Activated T-cell treated with anti-CD3 and anti-CD28 coated beads, Interleukin-2, amount 50 U/mL, for 1 hour (primary cell): ENCODE data around the gene NPHS1.
"Not testable (repeated sequence)": the region's sequence is repeated elsewhere in the genome, so short reads cannot be mapped to it uniquely, and the experiment has no call there.

Experiments
- DNase-seq: peaks from one replicate; pipeline ENCODE4 v3.0.0-alpha.2; 2020

Gene NPHS1

GRCh38 chr19:35846038-35846668 lies 6.2 kb downstream of the NPHS1 start:
- DNase-seq, result peak; percentile 22

GRCh38 chr19:35845215-35846037 lies 6.9 kb downstream of the NPHS1 start:
- peak; percentile 22 for DNase-seq

- no peak for DNase-seq
Measured at GRCh38 chr19:35844482-35845214, 7.7 kb downstream of the NPHS1 start.

GRCh38 chr19:35843676-35844481 lies 8.4 kb downstream of the NPHS1 start:
- DNase-seq, result no peak

- no peak for DNase-seq
Measured at GRCh38 chr19:35842666-35843272, 9.5 kb downstream of the NPHS1 start.

GRCh38 chr19:35841961-35842595 lies 10.2 kb downstream of the NPHS1 start:
- DNase-seq, result no peak

- not testable (repeated sequence) for DNase-seq
Measured at GRCh38 chr19:35836096-35836495, 16.2 kb downstream of the NPHS1 start.

GRCh38 chr19:35833972-35834371 lies 18.3 kb downstream of the NPHS1 start:
- DNase-seq, result no peak

GRCh38 chr19:35832054-35832453 lies 20.2 kb downstream of the NPHS1 start:
- DNase-seq, result no peak

GRCh38 chr19:35830986-35831385 lies 21.3 kb downstream of the NPHS1 start:
- DNase-seq, result no peak

GRCh38 chr19:35828692-35829301 lies 23.5 kb downstream of the NPHS1 start:
- DNase-seq, result peak; percentile 50

- no peak for DNase-seq
Measured at GRCh38 chr19:35824150-35824549, 28.2 kb downstream of the NPHS1 start.

GRCh38 chr19:35822579-35822978 lies 29.7 kb downstream of the NPHS1 start:
- DNase-seq, result no peak

- DNase-seq, result no peak
Measured at GRCh38 chr19:35818445-35818844, 33.9 kb downstream of the NPHS1 start.

- no peak for DNase-seq
Measured at GRCh38 chr19:35816846-35817245, 35.5 kb downstream of the NPHS1 start.

GRCh38 chr19:35816262-35816661 lies 36.0 kb downstream of the NPHS1 start:
- DNase-seq, result no peak

- no peak for DNase-seq
Measured at GRCh38 chr19:35813043-35813890, 39.0 kb downstream of the NPHS1 start.

- no peak for DNase-seq
Measured at GRCh38 chr19:35812220-35813042, 39.9 kb downstream of the NPHS1 start, which contains the start of gene PRODH2. PRODH2 (minus strand) TSS chr19:35812845; CDS start chr19:35812805, 40 bp downstream.
